K562 (cell line): Measurements from ENCODE around the gene EOMES. TPM values are rescaled to one million over a fixed set of nuclear protein-coding genes. Genes with fewer than 3 reads are reported as not detected.

Experiments
- ATAC-seq: fragments of 200-7000 bp; cut with Tn5 transposase; 3 replicates; pipeline ENCODE4 v1.9.1; 2020; ENCODE audit warnings: moderate library complexity
- BruUV-seq: library from RNA; stranded (reverse); fragments of 400-500 nt; replicated peaks from 2 replicates; lab custom pipeline; 2021; lab: Mats Ljungman, UMichigan
- CTCF ChIA-PET: fragments of 300-600 bp; formaldehyde crosslinking; extraction: SDS; loops from one replicate; lab custom pipeline; 2021; ENCODE audit warnings: low intra/inter-chr PET ratio; lab: Yijun Ruan, JAX
- POLR2A ChIA-PET: fragments of 300-600, 350-650 bp; sonication (Branson Sonifier 250); formaldehyde crosslinking; extraction: SDS; loops from one replicate; lab custom pipeline; 2021; ENCODE audit warnings: antibody characterized with exemption, inconsistent platforms; lab: Yijun Ruan, JAX
- DNase-seq, 4 experiments: peaks; one replicate each; pipeline versions ENCODE4 v3.0.0 to v3.0.0-alpha.2; 2011 to 2018; ENCODE audit warnings: low spot score in 3 of 4, mixed read lengths in 3 of 4; ENCODE audit errors: extremely low read depth in 1 of 4
- FAIRE-seq: peaks from 2 replicates; lab custom pipeline; 2011; peaks lifted over from hg19 to GRCh38; lab: Jason Lieb, UNC
- H2AFZ ChIP-seq: 2 replicates; pipeline ENCODE4 v1.6.0; 2011; ENCODE audit warnings: low read depth, low read length, control low read depth, inconsistent platforms
- H3K27ac ChIP-seq: fragments of 200-600 bp; 3 replicates; pipeline ENCODE4 v1.8.0; 2011; ENCODE audit warnings: low read depth, mild to moderate bottlenecking, control low read depth, inconsistent platforms, low read length, moderate library complexity, mixed read lengths; ENCODE audit errors: extremely low read depth
- H3K27me3 ChIP-seq, 2 experiments: fragments of 300-600 bp in 1 of 2; 2 replicates in 1 of 2; 3 replicates in 1 of 2; pipeline versions ENCODE4 v1.6.0 to v1.8.0; 2011; ENCODE audit warnings: inconsistent platforms in 2 of 2, low read length in 2 of 2, mild to moderate bottlenecking in 1 of 2, mixed read lengths in 1 of 2, moderate library complexity in 1 of 2; ENCODE audit not compliant: control insufficient read depth in 2 of 2, insufficient read depth in 2 of 2
- H3K36me3 ChIP-seq: fragments of 300-600 bp; 3 replicates; pipeline ENCODE4 v1.8.0; 2011; ENCODE audit warnings: mild to moderate bottlenecking, low read length, inconsistent platforms; ENCODE audit not compliant: control insufficient read depth, insufficient read depth
- H3K4me1 ChIP-seq, 2 experiments: fragments of 200-600 bp in 1 of 2; replicated peaks in 1 of 2; 2 replicates in 1 of 2; 3 replicates in 1 of 2; pipeline versions ENCODE4 v1.5.1 to v1.8.0; 2011; ENCODE audit warnings: inconsistent platforms in 2 of 2, low read length in 2 of 2, mild to moderate bottlenecking in 1 of 2, mixed read lengths in 1 of 2, moderate library complexity in 1 of 2; ENCODE audit not compliant: control insufficient read depth in 2 of 2, insufficient read depth in 2 of 2
- H3K4me2 ChIP-seq: 2 replicates; pipeline ENCODE4 v1.6.1; 2011; ENCODE audit warnings: low read length, control low read depth, inconsistent platforms, mixed read lengths; ENCODE audit not compliant: insufficient read depth
- H3K4me3 ChIP-seq: fragments of 200-600 bp; sonication (generic), shearing (Covaris generic); 2 replicates; pipeline ENCODE4 v1.5.1; 2016; ENCODE audit warnings: control low read depth, inconsistent platforms
- H3K79me2 ChIP-seq: fragments of 200-600 bp; 3 replicates; pipeline ENCODE4 v1.8.0; 2011; ENCODE audit warnings: low read length, inconsistent platforms; ENCODE audit not compliant: control insufficient read depth, insufficient read depth
- H3K9ac ChIP-seq, 2 experiments: 2 replicates each; pipeline versions ENCODE4 v1.6.0 to v1.6.1; 2011; ENCODE audit warnings: low read depth in 2 of 2, low read length in 2 of 2, control low read depth in 1 of 2, inconsistent platforms in 1 of 2, mild to moderate bottlenecking in 1 of 2, mixed read lengths in 1 of 2; ENCODE audit not compliant: insufficient read depth in 1 of 2
- H3K9me1 ChIP-seq: one replicate; pipeline ENCODE4 v1.6.0; 2011; ENCODE audit warnings: inconsistent platforms, mild to moderate bottlenecking, low read length, moderate library complexity; ENCODE audit not compliant: control insufficient read depth, insufficient read depth
- H3K9me3 ChIP-seq: replicated peaks from 2 replicates; pipeline ENCODE4 v1.5.1; 2011; ENCODE audit warnings: low read depth, low read length, inconsistent platforms; ENCODE audit not compliant: control insufficient read depth, insufficient read depth
- H4K20me1 ChIP-seq: replicated peaks from 2 replicates; pipeline ENCODE4 v1.6.1; 2011; ENCODE audit warnings: low read length, inconsistent platforms, mixed read lengths; ENCODE audit not compliant: control insufficient read depth, insufficient read depth
- CEBPB ChIP-seq: fragments of 450-650 bp; IDR thresholded peaks from 2 replicates; pipeline ENCODE4 v1.6.1; 2016; ENCODE audit warnings: missing genetic modification characterization, missing compliant biosample characterization
- EGR1 ChIP-seq: fragments of 450-650 bp; conservative IDR thresholded peaks from 2 replicates; pipeline ENCODE4 v1.6.1; 2017; ENCODE audit warnings: mild to moderate bottlenecking
- HCFC1 ChIP-seq: IDR thresholded peaks from 2 replicates; pipeline ENCODE4 v1.6.1; 2012; ENCODE audit warnings: low read depth, low read length, improper control_type of control experiment
- WGBS: fragments of 100-300 bp; shearing (Covaris generic); methylation state at CpG from one replicate; pipeline ENCODE4 v1.1.6; 2016; ENCODE audit warnings: low coverage, mixed read lengths; ENCODE audit not compliant: insufficient coverage; ENCODE audit errors: missing lambda C conversion rate; 5-methylcytosine and 5-hydroxymethylcytosine counted together
- in situ Hi-C: fragments of 300-500 bp; cut with MboI; formaldehyde crosslinking; loops from 4 replicates; pipeline ENCODE4 v1.15.0; 2018; ENCODE audit warnings: inconsistent platforms, mixed read lengths
- intact Hi-C: fragments of 100-400 bp; cut with micrococcal nuclease; formaldehyde crosslinking; loops from 2 replicates; pipeline ENCODE4 v1.14.2; 2022
- polyA plus RNA-seq, 8 experiments: library from polyadenylated mRNA; depleted of rRNA in 4 of 8; stranded (reverse) in 5 of 8; unstranded in 3 of 8; fragments of >200 nt; fragmentation: Nextera tagmentation in 2 of 8; fragmentation: Illumina TruSeq in 1 of 8; extraction: Ambion mirVana in 2 of 8; extraction: Trizol in 1 of 8; gene quantifications; 2 replicates each; pipeline versions ENCODE4 v1.2.1 to v1.2.3, GENCODE V29; 2011 to 2014; ENCODE audit warnings: inconsistent platforms in 1 of 8, missing spikeins in 1 of 8
- total RNA-seq, 7 experiments: library from RNA; depleted of rRNA in 6 of 7; stranded (reverse); fragments of >200 nt in 6 of 7; fragmentation: Illumina TruSeq in 2 of 7; extraction: Trizol in 2 of 7; gene quantifications; 2 replicates each; pipeline versions ENCODE4 v1.2.1 to v1.2.3, GENCODE V29; 2011 to 2021; ENCODE audit warnings: low replicate concordance in 1 of 7
- TF ChIP-seq, protein P1 (sequence below): fragments of 450-650 bp; IDR thresholded peaks from 2 replicates; pipeline ENCODE4 v1.6.1; 2014; ENCODE audit warnings: low read depth, mild to moderate bottlenecking, moderate library complexity, borderline replicate concordance
- TF ChIP-seq, protein P2 (sequence below): sonication (generic); formaldehyde crosslinking; IDR thresholded peaks from 2 replicates; pipeline ENCODE4 v1.8.0; 2022; ENCODE audit warnings: mild to moderate bottlenecking, missing genetic modification reagents

Gene EOMES
- total and polyA plus RNA-seq, 9 of the 15 experiments (the other 6 are each of a cell fraction or from before 2014, with no cell fraction given) = 0.07 TPM; not detected in 8

DNA sequence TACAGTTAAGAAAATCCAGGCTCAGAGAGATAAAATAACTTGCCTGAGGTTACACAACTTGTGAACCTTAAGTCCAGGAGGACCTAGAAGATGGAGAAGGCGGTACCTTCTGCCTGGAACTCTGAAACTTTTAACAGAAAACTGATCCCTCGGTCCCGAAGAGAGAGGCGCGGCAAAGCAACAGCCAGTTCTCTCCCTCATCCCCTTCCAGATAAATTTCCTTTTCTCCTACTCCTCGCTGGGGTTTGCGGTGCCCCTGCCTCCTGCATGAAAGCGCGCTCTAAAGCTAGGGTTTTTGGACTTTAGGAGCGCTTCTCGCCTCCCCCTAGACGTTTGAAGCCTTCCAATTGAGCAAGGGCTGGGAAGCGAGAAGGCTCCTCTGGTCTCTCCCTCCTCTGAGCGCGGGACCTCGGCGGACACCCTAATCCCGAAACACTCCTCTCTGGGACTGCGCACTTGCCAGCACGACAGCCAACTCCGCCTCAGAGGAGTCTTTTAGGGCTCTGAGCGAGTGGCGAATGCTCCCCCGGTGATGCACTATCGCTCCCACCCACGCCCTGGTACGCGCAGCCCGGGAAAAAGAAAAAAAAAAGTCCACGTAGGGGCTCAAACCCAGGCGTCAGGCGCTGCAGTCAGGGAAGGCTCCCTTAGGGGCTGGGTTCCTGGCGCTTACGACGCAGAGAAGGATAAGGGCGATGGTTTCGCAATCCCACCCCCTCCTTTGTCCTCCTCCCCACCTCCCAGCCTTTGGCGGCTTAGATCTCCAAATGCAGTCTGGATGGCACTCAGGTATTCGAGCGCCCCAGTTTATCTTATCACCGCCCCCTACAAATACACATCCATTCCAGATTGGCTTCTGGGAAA lies 7.9 kb upstream of the EOMES start:
- 0 out of 5 replicates have a peak, but pooled peaks cover 0 to 4% of the 10 kb centered on the region in 2 experiments for H3K4me1 ChIP-seq
- no peak overlapping the region for H2AFZ ChIP-seq
- H3K79me2 ChIP-seq = no peaks in the 10 kb centered on the region
- H3K9me3 ChIP-seq = no peaks in the 10 kb centered on the region
- H3K27me3 ChIP-seq = peaks cover 15 to 30% of the 10 kb centered on the region in 2 experiments; a peak in 3 of 5 replicates
- BruUV-seq = no TSS peak
- H3K4me2 ChIP-seq = no peak overlapping the region
- H3K27ac ChIP-seq = no peak overlapping the region
- no peaks in the 10 kb centered on the region for H3K36me3 ChIP-seq
- ChIA-PET CTCF (no interaction called here), POLR2A (no interaction called here)
- no peak for FAIRE-seq
- no peak overlapping the region for H3K4me3 ChIP-seq
- TF ChIP-seq CEBPB (tag) = peak; percentile 69
- peak; percentile 30; the same call in 1 of the 2 replicates for TF ChIP-seq EGR1
- no peak for TF ChIP-seq HCFC1
- TF ChIP-seq, protein P1, sequence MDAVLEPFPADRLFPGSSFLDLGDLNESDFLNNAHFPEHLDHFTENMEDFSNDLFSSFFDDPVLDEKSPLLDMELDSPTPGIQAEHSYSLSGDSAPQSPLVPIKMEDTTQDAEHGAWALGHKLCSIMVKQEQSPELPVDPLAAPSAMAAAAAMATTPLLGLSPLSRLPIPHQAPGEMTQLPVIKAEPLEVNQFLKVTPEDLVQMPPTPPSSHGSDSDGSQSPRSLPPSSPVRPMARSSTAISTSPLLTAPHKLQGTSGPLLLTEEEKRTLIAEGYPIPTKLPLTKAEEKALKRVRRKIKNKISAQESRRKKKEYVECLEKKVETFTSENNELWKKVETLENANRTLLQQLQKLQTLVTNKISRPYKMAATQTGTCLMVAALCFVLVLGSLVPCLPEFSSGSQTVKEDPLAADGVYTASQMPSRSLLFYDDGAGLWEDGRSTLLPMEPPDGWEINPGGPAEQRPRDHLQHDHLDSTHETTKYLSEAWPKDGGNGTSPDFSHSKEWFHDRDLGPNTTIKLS = no peak
- TF ChIP-seq, protein P2, sequence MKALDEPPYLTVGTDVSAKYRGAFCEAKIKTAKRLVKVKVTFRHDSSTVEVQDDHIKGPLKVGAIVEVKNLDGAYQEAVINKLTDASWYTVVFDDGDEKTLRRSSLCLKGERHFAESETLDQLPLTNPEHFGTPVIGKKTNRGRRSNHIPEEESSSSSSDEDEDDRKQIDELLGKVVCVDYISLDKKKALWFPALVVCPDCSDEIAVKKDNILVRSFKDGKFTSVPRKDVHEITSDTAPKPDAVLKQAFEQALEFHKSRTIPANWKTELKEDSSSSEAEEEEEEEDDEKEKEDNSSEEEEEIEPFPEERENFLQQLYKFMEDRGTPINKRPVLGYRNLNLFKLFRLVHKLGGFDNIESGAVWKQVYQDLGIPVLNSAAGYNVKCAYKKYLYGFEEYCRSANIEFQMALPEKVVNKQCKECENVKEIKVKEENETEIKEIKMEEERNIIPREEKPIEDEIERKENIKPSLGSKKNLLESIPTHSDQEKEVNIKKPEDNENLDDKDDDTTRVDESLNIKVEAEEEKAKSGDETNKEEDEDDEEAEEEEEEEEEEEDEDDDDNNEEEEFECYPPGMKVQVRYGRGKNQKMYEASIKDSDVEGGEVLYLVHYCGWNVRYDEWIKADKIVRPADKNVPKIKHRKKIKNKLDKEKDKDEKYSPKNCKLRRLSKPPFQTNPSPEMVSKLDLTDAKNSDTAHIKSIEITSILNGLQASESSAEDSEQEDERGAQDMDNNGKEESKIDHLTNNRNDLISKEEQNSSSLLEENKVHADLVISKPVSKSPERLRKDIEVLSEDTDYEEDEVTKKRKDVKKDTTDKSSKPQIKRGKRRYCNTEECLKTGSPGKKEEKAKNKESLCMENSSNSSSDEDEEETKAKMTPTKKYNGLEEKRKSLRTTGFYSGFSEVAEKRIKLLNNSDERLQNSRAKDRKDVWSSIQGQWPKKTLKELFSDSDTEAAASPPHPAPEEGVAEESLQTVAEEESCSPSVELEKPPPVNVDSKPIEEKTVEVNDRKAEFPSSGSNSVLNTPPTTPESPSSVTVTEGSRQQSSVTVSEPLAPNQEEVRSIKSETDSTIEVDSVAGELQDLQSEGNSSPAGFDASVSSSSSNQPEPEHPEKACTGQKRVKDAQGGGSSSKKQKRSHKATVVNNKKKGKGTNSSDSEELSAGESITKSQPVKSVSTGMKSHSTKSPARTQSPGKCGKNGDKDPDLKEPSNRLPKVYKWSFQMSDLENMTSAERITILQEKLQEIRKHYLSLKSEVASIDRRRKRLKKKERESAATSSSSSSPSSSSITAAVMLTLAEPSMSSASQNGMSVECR (CRISPR knock-in tag) = no peak
- DNase-seq = no peak
- no peaks in the 10 kb centered on the region for H4K20me1 ChIP-seq
- H3K9me1 ChIP-seq = no peaks in the 10 kb centered on the region
- in situ Hi-C loops (no loop called here), intact Hi-C loops (no loop called here)
- no peak overlapping the region for H3K9ac ChIP-seq
- peak; percentile 22; the same call in 2 of the 3 replicates for ATAC-seq
- 4% methylated on average over 38 of the region's 41 CpGs for WGBS
